PC-3 (cell line): ENCODE results near the gene ABCA3. TPM values are rescaled to one million over a fixed set of nuclear protein-coding genes. Genes with fewer than 3 reads are reported as not detected.

Source experiments
- ATAC-seq: fragments of 200-7000 bp; cut with Tn5 transposase; 2 replicates; pipeline ENCODE4 v1.9.1; 2020; ENCODE audit warnings: mild to moderate bottlenecking, moderate library complexity
- BruUV-seq: library from RNA; stranded (reverse); fragments of 400-500 nt; replicated peaks from 2 replicates; lab custom pipeline; 2021; lab: Mats Ljungman, UMichigan
- CTCF ChIA-PET: fragments of 300-600 bp; sonication (Branson Sonifier 250); formaldehyde crosslinking; loops from one replicate; lab custom pipeline; 2022; ENCODE audit warnings: antibody characterized with exemption; lab: Charles Lee
- POLR2A ChIA-PET: fragments of 300-600 bp; sonication (Branson Sonifier 250); formaldehyde crosslinking; loops from one replicate; lab custom pipeline; 2022; ENCODE audit warnings: antibody characterized with exemption; ENCODE audit not compliant: unreplicated experiment; lab: Charles Lee
- DNase-seq: peaks from one replicate; pipeline ENCODE4 v3.0.0-alpha.2; 2015
- H2AFZ ChIP-seq: fragments of 300-600 bp; sonication (generic); 2 replicates; pipeline ENCODE4 v1.6.0; 2016; ENCODE audit warnings: antibody characterized with exemption, low read length
- H3F3A ChIP-seq: fragments of 300-600 bp; sonication (generic); one replicate; pipeline ENCODE4 v1.6.0; 2017; ENCODE audit warnings: antibody characterized with exemption, low read length, control low read depth, mild to moderate bottlenecking; ENCODE audit not compliant: unreplicated experiment
- H3K27ac ChIP-seq: fragments of 300-600 bp; sonication (generic); 2 replicates; pipeline ENCODE4 v1.5.1; 2016; ENCODE audit warnings: mild to moderate bottlenecking, low read length
- H3K27me3 ChIP-seq: fragments of 300-600 bp; sonication (generic); 2 replicates; pipeline ENCODE4 v1.6.1; 2016; ENCODE audit warnings: low read length, mixed read lengths
- H3K36me3 ChIP-seq: fragments of 300-600 bp; sonication (generic); 2 replicates; pipeline ENCODE4 v1.6.1; 2016; ENCODE audit warnings: low read depth, mixed run types, low read length, mixed read lengths
- H3K4me1 ChIP-seq: fragments of 300-600 bp; sonication (generic); 2 replicates; pipeline ENCODE4 v1.5.1; 2016; ENCODE audit warnings: low read length; ENCODE audit not compliant: insufficient read depth
- H3K4me2 ChIP-seq: fragments of 300-600 bp; sonication (generic); 2 replicates; pipeline ENCODE4 v1.6.0; 2016; ENCODE audit warnings: low read length
- H3K4me3 ChIP-seq: fragments of 300-600 bp; sonication (generic); 2 replicates; pipeline ENCODE4 v1.5.1; 2016; ENCODE audit warnings: mild to moderate bottlenecking, low read length, mixed read lengths
- H3K79me2 ChIP-seq: fragments of 300-600 bp; sonication (generic); 2 replicates; pipeline ENCODE4 v1.6.1; 2017; ENCODE audit warnings: low read length, mixed read lengths
- H3K9ac ChIP-seq: fragments of 300-600 bp; sonication (generic); 2 replicates; pipeline ENCODE4 v1.6.0; 2016; ENCODE audit warnings: mild to moderate bottlenecking, low read length
- H3K9me2 ChIP-seq: fragments of 300-600 bp; sonication (generic); replicated peaks from 2 replicates; pipeline ENCODE4 v1.6.1; 2016; ENCODE audit warnings: mixed run types, low read length, mixed read lengths
- H3K9me3 ChIP-seq: fragments of 300-600 bp; sonication (generic); 2 replicates; pipeline ENCODE4 v1.6.1; 2016; ENCODE audit warnings: low read length, mixed read lengths
- H4K20me1 ChIP-seq: fragments of 300-600 bp; sonication (generic); 2 replicates; pipeline ENCODE4 v1.6.1; 2016; ENCODE audit warnings: low read length, mixed read lengths
- EZH2 ChIP-seq: fragments of 300-600 bp; sonication (generic); IDR thresholded peaks from one replicate; pipeline ENCODE4 v1.6.1; 2017; ENCODE audit warnings: antibody characterized with exemption, mild to moderate bottlenecking, low read length; ENCODE audit not compliant: unreplicated experiment
- EZH2phosphoT487 ChIP-seq: fragments of 300-600 bp; sonication (generic); IDR thresholded peaks from 2 replicates; pipeline ENCODE4 v1.6.1; 2018; ENCODE audit warnings: mild to moderate bottlenecking, antibody characterized with exemption, low read length, borderline replicate concordance
- intact Hi-C: fragments of 100-400 bp; cut with micrococcal nuclease; formaldehyde crosslinking; loops from 2 replicates; pipeline ENCODE4 v1.9.0; 2023
- total RNA-seq: library from RNA; depleted of rRNA; stranded (reverse); fragments of >200 nt; gene quantifications from 2 replicates; pipeline ENCODE4 v1.2.3, GENCODE V29; 2014
- TF ChIP-seq, protein P1 (sequence below): fragments of 300-600 bp; sonication (generic); conservative IDR thresholded peaks from 2 replicates; pipeline ENCODE4 v1.5.1; 2017; ENCODE audit warnings: antibody characterized with exemption, low read depth, mild to moderate bottlenecking, low read length

The ABCA3 gene
- total RNA-seq, 1 experiment from 2014 or later, result 11.0 TPM

GRCh38 chr16:2275476-2276367 lies 64.8 kb downstream of the ABCA3 start:
- no peak for DNase-seq
- H3K9ac ChIP-seq, result no peak overlapping the region
- no peak for ATAC-seq
- ChIA-PET POLR2A (no interaction called here), CTCF (no interaction called here)
- intact Hi-C loops, result no loop called here
- no peaks in the 10 kb centered on the region for H3K4me1 ChIP-seq
- H3K79me2 ChIP-seq, result no peaks in the 10 kb centered on the region
- no peaks in the 10 kb centered on the region for H3F3A ChIP-seq
- H3K27ac ChIP-seq, result no peak overlapping the region
- H3K36me3 ChIP-seq, result no peaks in the 10 kb centered on the region
- H3K4me3 ChIP-seq, result no peak overlapping the region
- H3K9me3 ChIP-seq, result no peaks in the 10 kb centered on the region
- BruUV-seq, result TSS peak; percentile 35
- no peaks in the 10 kb centered on the region for H3K9me2 ChIP-seq
- no peaks in the 10 kb centered on the region for H3K27me3 ChIP-seq
- TF ChIP-seq, protein P1, sequence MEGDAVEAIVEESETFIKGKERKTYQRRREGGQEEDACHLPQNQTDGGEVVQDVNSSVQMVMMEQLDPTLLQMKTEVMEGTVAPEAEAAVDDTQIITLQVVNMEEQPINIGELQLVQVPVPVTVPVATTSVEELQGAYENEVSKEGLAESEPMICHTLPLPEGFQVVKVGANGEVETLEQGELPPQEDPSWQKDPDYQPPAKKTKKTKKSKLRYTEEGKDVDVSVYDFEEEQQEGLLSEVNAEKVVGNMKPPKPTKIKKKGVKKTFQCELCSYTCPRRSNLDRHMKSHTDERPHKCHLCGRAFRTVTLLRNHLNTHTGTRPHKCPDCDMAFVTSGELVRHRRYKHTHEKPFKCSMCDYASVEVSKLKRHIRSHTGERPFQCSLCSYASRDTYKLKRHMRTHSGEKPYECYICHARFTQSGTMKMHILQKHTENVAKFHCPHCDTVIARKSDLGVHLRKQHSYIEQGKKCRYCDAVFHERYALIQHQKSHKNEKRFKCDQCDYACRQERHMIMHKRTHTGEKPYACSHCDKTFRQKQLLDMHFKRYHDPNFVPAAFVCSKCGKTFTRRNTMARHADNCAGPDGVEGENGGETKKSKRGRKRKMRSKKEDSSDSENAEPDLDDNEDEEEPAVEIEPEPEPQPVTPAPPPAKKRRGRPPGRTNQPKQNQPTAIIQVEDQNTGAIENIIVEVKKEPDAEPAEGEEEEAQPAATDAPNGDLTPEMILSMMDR, result no peak
- TF ChIP-seq EZH2phosphoT487 (no peak), EZH2 (no peak)
- H2AFZ ChIP-seq, result no peak overlapping the region
- no peaks in the 10 kb centered on the region for H4K20me1 ChIP-seq
- H3K4me2 ChIP-seq, result no peak overlapping the region

- Histone ChIP-seq H3K79me2 (peaks cover 14% of the 10 kb centered on the region), H3K36me3 (no peaks in the 10 kb centered on the region), H3K9me3 (no peaks in the 10 kb centered on the region), H3K4me3 (no peak overlapping the region), H3K4me2 (no peak overlapping the region), H3F3A (no peaks in the 10 kb centered on the region), H3K4me1 (peaks cover 7% of the 10 kb centered on the region; the same call in 1 of the 2 replicates), H3K9me2 (no peaks in the 10 kb centered on the region), H3K27ac (no peak overlapping the region), H2AFZ (no peak overlapping the region), H4K20me1 (no peaks in the 10 kb centered on the region), H3K9ac (no peak overlapping the region), H3K27me3 (no peaks in the 10 kb centered on the region)
- CTCF ChIA-PET, result no interaction called here
- intact Hi-C loops, result no loop called here
- TF ChIP-seq EZH2phosphoT487 (no peak), EZH2 (no peak)
- TF ChIP-seq, protein P1, result no peak
- DNase-seq (no peak), ATAC-seq (no peak)
- no TSS peak for BruUV-seq
- POLR2A ChIA-PET, result no interaction called here
Observed at GRCh38 chr16:2273931-2274330, 66.6 kb downstream of the ABCA3 start.

- POLR2A ChIA-PET, result no interaction called here
- Histone ChIP-seq H3K27ac (no peak overlapping the region), H3K4me2 (no peak overlapping the region), H3K9me3 (no peaks in the 10 kb centered on the region), H3K79me2 (peaks cover 19% of the 10 kb centered on the region), H3K36me3 (no peaks in the 10 kb centered on the region), H3K9me2 (no peaks in the 10 kb centered on the region), H3K9ac (no peak overlapping the region), H4K20me1 (no peaks in the 10 kb centered on the region), H3K4me3 (no peak overlapping the region), H3F3A (no peaks in the 10 kb centered on the region), H2AFZ (no peak overlapping the region), H3K4me1 (peaks cover 7% of the 10 kb centered on the region; the same call in 1 of the 2 replicates), H3K27me3 (no peaks in the 10 kb centered on the region)
- intact Hi-C loops, result no loop called here
- CTCF ChIA-PET, result no interaction called here
- ATAC-seq (no peak), DNase-seq (no peak)
- TF ChIP-seq EZH2phosphoT487 (no peak), EZH2 (no peak)
- TF ChIP-seq, protein P1, result no peak
- no TSS peak for BruUV-seq
Observed at GRCh38 chr16:2273484-2273883, 67.0 kb downstream of the ABCA3 start.
